ENCODE data around the gene SUPT3H. TPM values are rescaled to one million over a fixed set of nuclear protein-coding genes. Genes with fewer than 3 reads are reported as not detected.
"Not testable (repeated sequence)": the region's sequence is repeated elsewhere in the genome, so short reads cannot be mapped to it uniquely, and the experiment has no call there.

SUPT3H gene
- total and polyA plus RNA-seq, 2 of the 13 experiments (the other 11 are each of a cell fraction or from before 2014, with no cell fraction given): 11.9 to 36.1 TPM

DNA sequence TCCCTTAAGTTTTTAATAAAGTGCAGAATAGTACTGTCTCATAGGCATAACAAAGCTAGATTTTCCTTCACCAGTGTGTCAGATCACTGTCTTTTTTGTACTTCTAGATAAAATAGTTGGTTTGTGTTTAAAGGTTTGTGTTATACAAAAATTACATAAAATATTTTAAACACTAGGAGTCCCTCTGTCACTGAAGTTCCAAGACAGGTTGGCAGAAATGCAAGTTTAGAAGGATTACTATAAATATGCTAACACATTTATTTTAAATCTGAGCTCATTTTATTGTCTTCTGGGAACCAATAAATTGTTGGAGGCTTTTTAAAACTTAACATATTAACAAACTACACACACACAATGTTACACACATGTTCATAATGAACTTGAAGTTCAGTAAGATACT lies 80.4 kb downstream of the SUPT3H start:
- Histone ChIP-seq H3K4me3 (replicated peaks in 1 of 3; ENCODE audit: insufficient read depth in 1 of 3, low read depth in 2 of 3, low read length in 3 of 3) (no peak overlapping the region), H3K27me3 (ENCODE audit: control insufficient read depth in 1 of 2, insufficient read depth in 2 of 2, low read length in 2 of 2) (no peaks in the 10 kb centered on the region), H3K79me2 (ENCODE audit: insufficient read depth, low read length) (no peaks in the 10 kb centered on the region), H4K20me1 (ENCODE audit: insufficient read depth, low read length) (no peaks in the 10 kb centered on the region), H3K36me3 (replicated peaks in 1 of 2; ENCODE audit: control insufficient read depth in 1 of 2, insufficient read depth in 2 of 2, low read length in 2 of 2) (no peaks in the 10 kb centered on the region), H3K9ac (ENCODE audit: insufficient read depth, low read depth, low read length) (no peak overlapping the region), H3K4me1 (ENCODE audit: insufficient read depth, low read length) (peaks cover 11% of the 10 kb centered on the region), H3K27ac (ENCODE audit: extremely low read length, insufficient read depth, low read length) (no peak overlapping the region), H2AFZ (ENCODE audit: low read length) (no peak overlapping the region), H3K4me2 (ENCODE audit: low read depth, low read length) (no peak overlapping the region), H3K9me3 (ENCODE audit: low read length) (no peaks in the 10 kb centered on the region)
- ATAC-seq: no peak
- in situ Hi-C loops (cut with HindIII; ENCODE audit: extremely low pct_ligation_motif_present, low pct_unique_long_range_greater_than_20kb): no loop called here
- ChIA-PET CTCF (ENCODE audit: low intra/inter-chr PET ratio, low total read pairs) (no interaction called here), POLR2A (no interaction called here)
- no TSS peak for BruUV-seq (replicated peaks)
- intact Hi-C loops (cut with micrococcal nuclease; ENCODE audit: unreplicated experiment): no loop called here
- DNase-seq (ENCODE audit: low spot score): no peak
- no peak for FAIRE-seq
- TF ChIP-seq, protein P1, sequence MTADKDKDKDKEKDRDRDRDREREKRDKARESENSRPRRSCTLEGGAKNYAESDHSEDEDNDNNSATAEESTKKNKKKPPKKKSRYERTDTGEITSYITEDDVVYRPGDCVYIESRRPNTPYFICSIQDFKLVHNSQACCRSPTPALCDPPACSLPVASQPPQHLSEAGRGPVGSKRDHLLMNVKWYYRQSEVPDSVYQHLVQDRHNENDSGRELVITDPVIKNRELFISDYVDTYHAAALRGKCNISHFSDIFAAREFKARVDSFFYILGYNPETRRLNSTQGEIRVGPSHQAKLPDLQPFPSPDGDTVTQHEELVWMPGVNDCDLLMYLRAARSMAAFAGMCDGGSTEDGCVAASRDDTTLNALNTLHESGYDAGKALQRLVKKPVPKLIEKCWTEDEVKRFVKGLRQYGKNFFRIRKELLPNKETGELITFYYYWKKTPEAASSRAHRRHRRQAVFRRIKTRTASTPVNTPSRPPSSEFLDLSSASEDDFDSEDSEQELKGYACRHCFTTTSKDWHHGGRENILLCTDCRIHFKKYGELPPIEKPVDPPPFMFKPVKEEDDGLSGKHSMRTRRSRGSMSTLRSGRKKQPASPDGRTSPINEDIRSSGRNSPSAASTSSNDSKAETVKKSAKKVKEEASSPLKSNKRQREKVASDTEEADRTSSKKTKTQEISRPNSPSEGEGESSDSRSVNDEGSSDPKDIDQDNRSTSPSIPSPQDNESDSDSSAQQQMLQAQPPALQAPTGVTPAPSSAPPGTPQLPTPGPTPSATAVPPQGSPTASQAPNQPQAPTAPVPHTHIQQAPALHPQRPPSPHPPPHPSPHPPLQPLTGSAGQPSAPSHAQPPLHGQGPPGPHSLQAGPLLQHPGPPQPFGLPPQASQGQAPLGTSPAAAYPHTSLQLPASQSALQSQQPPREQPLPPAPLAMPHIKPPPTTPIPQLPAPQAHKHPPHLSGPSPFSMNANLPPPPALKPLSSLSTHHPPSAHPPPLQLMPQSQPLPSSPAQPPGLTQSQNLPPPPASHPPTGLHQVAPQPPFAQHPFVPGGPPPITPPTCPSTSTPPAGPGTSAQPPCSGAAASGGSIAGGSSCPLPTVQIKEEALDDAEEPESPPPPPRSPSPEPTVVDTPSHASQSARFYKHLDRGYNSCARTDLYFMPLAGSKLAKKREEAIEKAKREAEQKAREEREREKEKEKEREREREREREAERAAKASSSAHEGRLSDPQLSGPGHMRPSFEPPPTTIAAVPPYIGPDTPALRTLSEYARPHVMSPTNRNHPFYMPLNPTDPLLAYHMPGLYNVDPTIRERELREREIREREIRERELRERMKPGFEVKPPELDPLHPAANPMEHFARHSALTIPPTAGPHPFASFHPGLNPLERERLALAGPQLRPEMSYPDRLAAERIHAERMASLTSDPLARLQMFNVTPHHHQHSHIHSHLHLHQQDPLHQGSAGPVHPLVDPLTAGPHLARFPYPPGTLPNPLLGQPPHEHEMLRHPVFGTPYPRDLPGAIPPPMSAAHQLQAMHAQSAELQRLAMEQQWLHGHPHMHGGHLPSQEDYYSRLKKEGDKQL (CRISPR knock-in tag; IDR thresholded peaks at IDR 0.05; ENCODE audit: low read depth): no peak
- TF ChIP-seq ZNF230 (CRISPR knock-in tag; IDR thresholded peaks at IDR 0.05): no peak
- TF ChIP-seq, protein P2, sequence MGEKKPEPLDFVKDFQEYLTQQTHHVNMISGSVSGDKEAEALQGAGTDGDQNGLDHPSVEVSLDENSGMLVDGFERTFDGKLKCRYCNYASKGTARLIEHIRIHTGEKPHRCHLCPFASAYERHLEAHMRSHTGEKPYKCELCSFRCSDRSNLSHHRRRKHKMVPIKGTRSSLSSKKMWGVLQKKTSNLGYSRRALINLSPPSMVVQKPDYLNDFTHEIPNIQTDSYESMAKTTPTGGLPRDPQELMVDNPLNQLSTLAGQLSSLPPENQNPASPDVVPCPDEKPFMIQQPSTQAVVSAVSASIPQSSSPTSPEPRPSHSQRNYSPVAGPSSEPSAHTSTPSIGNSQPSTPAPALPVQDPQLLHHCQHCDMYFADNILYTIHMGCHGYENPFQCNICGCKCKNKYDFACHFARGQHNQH (CRISPR knock-in tag; IDR thresholded peaks at IDR 0.05): no peak
- no peak for TF ChIP-seq TCF7 (IDR thresholded peaks at IDR 0.05; ENCODE audit: low read depth)
- TF ChIP-seq, protein P3, sequence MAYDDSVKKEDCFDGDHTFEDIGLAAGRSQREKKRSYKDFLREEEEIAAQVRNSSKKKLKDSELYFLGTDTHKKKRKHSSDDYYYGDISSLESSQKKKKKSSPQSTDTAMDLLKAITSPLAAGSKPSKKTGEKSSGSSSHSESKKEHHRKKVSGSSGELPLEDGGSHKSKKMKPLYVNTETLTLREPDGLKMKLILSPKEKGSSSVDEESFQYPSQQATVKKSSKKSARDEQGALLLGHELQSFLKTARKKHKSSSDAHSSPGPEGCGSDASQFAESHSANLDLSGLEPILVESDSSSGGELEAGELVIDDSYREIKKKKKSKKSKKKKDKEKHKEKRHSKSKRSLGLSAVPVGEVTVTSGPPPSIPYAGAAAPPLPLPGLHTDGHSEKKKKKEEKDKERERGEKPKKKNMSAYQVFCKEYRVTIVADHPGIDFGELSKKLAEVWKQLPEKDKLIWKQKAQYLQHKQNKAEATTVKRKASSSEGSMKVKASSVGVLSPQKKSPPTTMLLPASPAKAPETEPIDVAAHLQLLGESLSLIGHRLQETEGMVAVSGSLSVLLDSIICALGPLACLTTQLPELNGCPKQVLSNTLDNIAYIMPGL (CRISPR knock-in tag; IDR thresholded peaks at IDR 0.05; ENCODE audit: borderline replicate concordance in 1 of 2, low read depth in 1 of 2): no peak
- TF ChIP-seq ZNF3 (CRISPR knock-in tag; IDR thresholded peaks at IDR 0.05): no peak
- no peak for TF ChIP-seq RFXANK (CRISPR knock-in tag; IDR thresholded peaks at IDR 0.05)
- TF ChIP-seq, protein P4, sequence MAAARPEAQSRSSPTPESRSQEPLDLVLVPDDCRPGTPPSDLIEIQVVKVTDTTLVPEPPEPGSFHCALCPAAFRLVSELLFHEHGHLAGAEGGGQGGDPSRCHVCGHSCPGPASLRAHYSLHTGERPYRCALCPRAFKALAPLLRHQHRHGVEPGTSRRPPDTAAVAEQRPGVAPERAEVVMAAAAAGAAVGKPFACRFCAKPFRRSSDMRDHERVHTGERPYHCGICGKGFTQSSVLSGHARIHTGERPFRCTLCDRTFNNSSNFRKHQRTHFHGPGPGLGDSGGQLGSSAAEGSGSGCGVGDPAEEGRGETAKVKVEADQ (CRISPR knock-in tag; IDR thresholded peaks at IDR 0.05; ENCODE audit: borderline replicate concordance): no peak
- TF ChIP-seq ZNF205 (CRISPR knock-in tag; IDR thresholded peaks at IDR 0.05): no peak

DNA sequence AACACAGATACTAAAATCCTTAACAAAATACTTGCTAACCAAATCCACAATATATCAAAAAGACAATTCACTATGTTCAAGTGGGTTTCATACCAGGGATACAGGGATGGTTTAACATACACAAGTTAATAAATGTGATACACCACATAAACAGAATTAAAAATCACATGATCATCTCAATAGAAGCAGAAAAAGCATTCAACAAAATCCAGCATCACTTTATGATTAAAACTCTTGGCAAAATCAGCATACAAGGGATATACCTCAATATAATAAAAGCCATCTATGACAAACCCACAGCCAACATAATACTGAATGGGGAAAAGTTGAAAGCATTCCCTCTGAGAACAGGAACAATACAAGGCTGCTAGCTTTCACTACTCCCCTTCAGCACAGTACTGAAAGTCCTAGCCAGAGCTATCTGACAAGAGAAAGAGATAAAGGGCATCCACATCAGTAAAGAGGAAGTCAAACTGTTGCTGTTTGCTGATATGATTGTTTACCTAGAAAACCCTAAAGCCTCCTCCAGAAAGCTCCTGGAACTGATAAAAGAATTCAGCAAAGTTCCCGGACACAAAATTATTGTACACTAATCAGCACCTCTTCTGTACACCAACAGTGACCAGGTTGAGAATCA lies 83.6 kb downstream of the SUPT3H start:
- CTCF ChIA-PET (ENCODE audit: low intra/inter-chr PET ratio, low total read pairs); in situ Hi-C loops (cut with HindIII; ENCODE audit: extremely low pct_ligation_motif_present, low pct_unique_long_range_greater_than_20kb); BruUV-seq (replicated peaks): not testable (repeated sequence)

More for the DNA sequence above, 83.6 kb downstream of the SUPT3H start:
- H3K9ac ChIP-seq (ENCODE audit: insufficient read depth, low read depth, low read length); H3K4me2 ChIP-seq (ENCODE audit: low read depth, low read length); H3K4me3 ChIP-seq (replicated peaks in 1 of 3; ENCODE audit: insufficient read depth in 1 of 3, low read depth in 2 of 3, low read length in 3 of 3); H3K27me3 ChIP-seq (ENCODE audit: control insufficient read depth in 1 of 2, insufficient read depth in 2 of 2, low read length in 2 of 2); H2AFZ ChIP-seq (ENCODE audit: low read length); H3K9me3 ChIP-seq (ENCODE audit: low read length); DNase-seq (ENCODE audit: low spot score); H3K79me2 ChIP-seq (ENCODE audit: insufficient read depth, low read length); H3K27ac ChIP-seq (ENCODE audit: extremely low read length, insufficient read depth, low read length); H3K4me1 ChIP-seq (ENCODE audit: insufficient read depth, low read length); POLR2A ChIA-PET; FAIRE-seq; intact Hi-C loops (cut with micrococcal nuclease; ENCODE audit: unreplicated experiment); H3K36me3 ChIP-seq (replicated peaks in 1 of 2; ENCODE audit: control insufficient read depth in 1 of 2, insufficient read depth in 2 of 2, low read length in 2 of 2); ATAC-seq; H4K20me1 ChIP-seq (ENCODE audit: insufficient read depth, low read length): not testable (repeated sequence)
- 85% methylated on average over 1 of the region's 1 CpG for WGBS (ENCODE audit: low lambda C conversion rate)

Data from HepG2 (cell line).